ENCODE measurements around the gene GNPTAB. TPM values are rescaled to one million over a fixed set of nuclear protein-coding genes. Genes with fewer than 3 reads are reported as not detected.
A peak's percentile ranks its signal among the peaks of the same experiment; 100 is the strongest.

Gene GNPTAB
- polyA plus RNA-seq, 1 donor, result 41.1 TPM

DNA sequence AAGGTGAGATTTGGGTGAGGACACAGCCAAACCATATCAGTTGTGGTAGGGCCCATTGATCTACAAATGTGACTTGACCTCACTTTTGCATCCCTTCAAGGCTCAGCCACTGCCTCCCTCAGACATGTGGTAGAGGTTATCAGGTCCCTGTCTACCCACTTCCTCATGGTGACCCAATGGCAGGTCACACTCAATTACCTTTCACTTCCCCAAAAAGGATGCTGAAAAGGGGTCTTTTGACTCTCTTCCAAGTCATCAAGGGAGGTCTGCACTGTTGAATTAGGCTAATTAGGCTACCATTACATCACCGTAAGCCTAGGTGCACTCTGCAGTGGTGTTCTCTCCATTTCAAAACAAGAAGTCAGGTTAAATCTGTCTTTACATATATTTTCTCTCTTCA, 24.0 kb upstream of the GNPTAB start:
- no peaks in the 10 kb centered on the region for H3K4me1 ChIP-seq (ENCODE audit: control insufficient read depth, insufficient read depth, low read length)
- H3K9me3 ChIP-seq (ENCODE audit: control insufficient read depth, low read depth, low read length), result no peaks in the 10 kb centered on the region
- no peak overlapping the region for H3K4me3 ChIP-seq (ENCODE audit: low read length)
- 100% methylated on average over 1 of the region's 1 CpG for WGBS (ENCODE audit: insufficient coverage, low lambda C conversion rate)
- DNase-seq, result no peak
- H3K27me3 ChIP-seq (ENCODE audit: control insufficient read depth, insufficient read depth, low read length), result no peaks in the 10 kb centered on the region
- H3K36me3 ChIP-seq (ENCODE audit: control insufficient read depth, insufficient read depth, low read length), result no peaks in the 10 kb centered on the region
- no peak overlapping the region for H3K27ac ChIP-seq (ENCODE audit: low read length)

DNA sequence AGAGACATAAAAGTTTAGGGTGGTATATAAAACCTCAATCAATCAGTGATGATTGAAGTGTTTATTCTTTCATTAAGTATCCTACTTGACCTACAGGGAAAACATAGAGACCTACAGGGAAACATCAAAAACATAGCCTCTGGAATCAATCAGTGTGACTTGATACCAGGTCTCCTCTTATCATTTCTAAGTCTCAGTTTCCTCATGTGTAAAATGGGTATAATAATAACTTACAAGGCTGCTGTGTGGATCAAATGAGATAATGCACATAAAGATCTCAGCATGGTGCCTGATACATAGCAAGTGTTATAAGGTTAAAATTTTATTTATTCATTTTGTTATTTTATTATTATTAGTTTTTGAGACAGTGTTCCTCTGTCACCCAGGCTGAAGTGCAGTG, 22.2 kb upstream of the GNPTAB start:
- H3K4me1 ChIP-seq (ENCODE audit: control insufficient read depth, insufficient read depth, low read length), result no peaks in the 10 kb centered on the region
- H3K4me3 ChIP-seq (ENCODE audit: low read length), result no peak overlapping the region
- no peak for DNase-seq

DNA sequence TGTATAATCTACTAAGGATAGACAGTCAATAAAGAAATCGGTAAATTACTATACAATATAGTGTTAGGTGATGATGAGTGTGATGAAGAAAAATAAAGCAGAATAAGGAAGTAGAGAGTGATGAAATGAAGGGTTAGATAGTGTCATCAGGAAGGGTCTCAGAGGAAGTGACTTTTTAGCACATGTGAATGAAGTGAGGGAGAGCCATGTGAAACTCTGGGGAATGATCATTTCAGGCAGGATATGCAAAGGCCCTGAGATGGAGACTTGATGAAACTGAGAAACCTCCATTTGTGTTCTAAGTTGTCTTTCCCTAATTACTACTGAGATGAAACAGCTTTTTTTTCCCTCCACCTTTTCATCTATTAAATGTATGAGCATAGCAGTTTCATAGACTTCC, 19.4 kb upstream of the GNPTAB start:
- DNase-seq, result no peak
- 90% methylated on average over 1 of the region's 1 CpG for WGBS (ENCODE audit: insufficient coverage, low lambda C conversion rate)
- Histone ChIP-seq H3K27ac (ENCODE audit: low read length) (no peak overlapping the region), H3K9me3 (ENCODE audit: control insufficient read depth, low read depth, low read length) (no peaks in the 10 kb centered on the region), H3K36me3 (ENCODE audit: control insufficient read depth, insufficient read depth, low read length) (no peaks in the 10 kb centered on the region), H3K4me3 (ENCODE audit: low read length) (no peak overlapping the region), H3K27me3 (ENCODE audit: control insufficient read depth, insufficient read depth, low read length) (no peaks in the 10 kb centered on the region), H3K4me1 (ENCODE audit: control insufficient read depth, insufficient read depth, low read length) (no peaks in the 10 kb centered on the region)

More for the DNA sequence above, 22.2 kb upstream of the GNPTAB start:
- H3K36me3 ChIP-seq (ENCODE audit: control insufficient read depth, insufficient read depth, low read length), result no peaks in the 10 kb centered on the region
- H3K27me3 ChIP-seq (ENCODE audit: control insufficient read depth, insufficient read depth, low read length), result no peaks in the 10 kb centered on the region
- H3K9me3 ChIP-seq (ENCODE audit: control insufficient read depth, low read depth, low read length), result no peaks in the 10 kb centered on the region
- H3K27ac ChIP-seq (ENCODE audit: low read length), result no peak overlapping the region

- Histone ChIP-seq H3K27ac (ENCODE audit: low read length) (no peak overlapping the region), H3K27me3 (ENCODE audit: control insufficient read depth, insufficient read depth, low read length) (no peaks in the 10 kb centered on the region), H3K4me3 (ENCODE audit: low read length) (no peak overlapping the region), H3K36me3 (ENCODE audit: control insufficient read depth, insufficient read depth, low read length) (no peaks in the 10 kb centered on the region), H3K9me3 (ENCODE audit: control insufficient read depth, low read depth, low read length) (no peaks in the 10 kb centered on the region), H3K4me1 (ENCODE audit: control insufficient read depth, insufficient read depth, low read length) (no peaks in the 10 kb centered on the region)
- no peak for DNase-seq
- WGBS (ENCODE audit: insufficient coverage, low lambda C conversion rate), result no CpG with 5 or more reads among the region's 5 CpGs
These were observed 16.6 kb upstream of the GNPTAB start for GRCh38 chr12:101847325-101847724.

GRCh38 chr12:101845137-101845711, 14.5 kb upstream of the GNPTAB start:
- H3K27me3 ChIP-seq (ENCODE audit: control insufficient read depth, insufficient read depth, low read length), result no peaks in the 10 kb centered on the region
- WGBS (ENCODE audit: insufficient coverage, low lambda C conversion rate), result 100% methylated on average over 1 of the region's 5 CpGs
- no peaks in the 10 kb centered on the region for H3K9me3 ChIP-seq (ENCODE audit: control insufficient read depth, low read depth, low read length)
- H3K36me3 ChIP-seq (ENCODE audit: control insufficient read depth, insufficient read depth, low read length), result no peaks in the 10 kb centered on the region
- DNase-seq, result no peak
- H3K27ac ChIP-seq (ENCODE audit: low read length), result no peak overlapping the region
- H3K4me1 ChIP-seq (ENCODE audit: control insufficient read depth, insufficient read depth, low read length), result no peaks in the 10 kb centered on the region
- H3K4me3 ChIP-seq (ENCODE audit: low read length), result no peak overlapping the region

GRCh38 chr12:101841069-101841468, 10.3 kb upstream of the GNPTAB start:
- DNase-seq, result no peak
- WGBS (ENCODE audit: insufficient coverage, low lambda C conversion rate), result 97% methylated on average over 2 of the region's 4 CpGs

GRCh38 chr12:101839324-101840283, 8.8 kb upstream of the GNPTAB start:
- peak; percentile 35 to 42 for DNase-seq

More at GRCh38 chr12:101841069-101841468, 10.3 kb upstream of the GNPTAB start:
- H3K36me3 ChIP-seq (ENCODE audit: control insufficient read depth, insufficient read depth, low read length), result no peaks in the 10 kb centered on the region
- H3K4me1 ChIP-seq (ENCODE audit: control insufficient read depth, insufficient read depth, low read length), result no peaks in the 10 kb centered on the region
- H3K4me3 ChIP-seq (ENCODE audit: low read length), result no peak overlapping the region
- H3K9me3 ChIP-seq (ENCODE audit: control insufficient read depth, low read depth, low read length), result no peaks in the 10 kb centered on the region
- no peak overlapping the region for H3K27ac ChIP-seq (ENCODE audit: low read length)
- H3K27me3 ChIP-seq (ENCODE audit: control insufficient read depth, insufficient read depth, low read length), result no peaks in the 10 kb centered on the region

GRCh38 chr12:101838628-101839323, 8.0 kb upstream of the GNPTAB start:
- no CpG with 5 or more reads among the region's 3 CpGs for WGBS (ENCODE audit: insufficient coverage, low lambda C conversion rate)
- Histone ChIP-seq H3K4me3 (ENCODE audit: low read length) (no peak overlapping the region), H3K36me3 (ENCODE audit: control insufficient read depth, insufficient read depth, low read length) (no peaks in the 10 kb centered on the region), H3K27me3 (ENCODE audit: control insufficient read depth, insufficient read depth, low read length) (no peaks in the 10 kb centered on the region), H3K27ac (ENCODE audit: low read length) (no peak overlapping the region), H3K4me1 (ENCODE audit: control insufficient read depth, insufficient read depth, low read length) (no peaks in the 10 kb centered on the region), H3K9me3 (ENCODE audit: control insufficient read depth, low read depth, low read length) (no peaks in the 10 kb centered on the region)
- no peak for DNase-seq

More at GRCh38 chr12:101839324-101840283, 8.8 kb upstream of the GNPTAB start:
- Histone ChIP-seq H3K4me3 (ENCODE audit: low read length) (no peak overlapping the region), H3K27me3 (ENCODE audit: control insufficient read depth, insufficient read depth, low read length) (no peaks in the 10 kb centered on the region), H3K27ac (ENCODE audit: low read length) (no peak overlapping the region), H3K4me1 (ENCODE audit: control insufficient read depth, insufficient read depth, low read length) (no peaks in the 10 kb centered on the region), H3K9me3 (ENCODE audit: control insufficient read depth, low read depth, low read length) (no peaks in the 10 kb centered on the region), H3K36me3 (ENCODE audit: control insufficient read depth, insufficient read depth, low read length) (no peaks in the 10 kb centered on the region)
- WGBS (ENCODE audit: insufficient coverage, low lambda C conversion rate), result 100% methylated on average over 1 of the region's 6 CpGs

DNA sequence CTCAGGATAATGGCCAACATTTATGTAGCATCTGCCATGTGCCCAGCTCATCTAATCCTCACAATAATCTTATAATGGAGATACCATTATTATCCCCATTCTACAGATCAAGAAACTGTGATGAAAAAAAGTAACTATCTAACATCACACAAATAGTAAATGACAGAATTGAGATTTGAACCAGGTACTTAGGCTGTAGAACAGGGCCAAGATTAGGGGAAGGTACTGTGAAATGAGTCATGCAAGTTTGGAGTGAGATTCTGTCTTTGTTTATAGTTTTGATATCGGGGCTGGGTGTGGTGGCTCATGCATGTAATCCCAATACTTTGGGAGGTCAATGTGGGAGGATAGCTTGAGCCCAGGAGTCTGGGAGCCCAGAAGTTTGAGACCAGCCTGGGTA, 1.3 kb upstream of the GNPTAB start:
- peaks cover 4% of the 10 kb centered on the region for H3K4me1 ChIP-seq (ENCODE audit: control insufficient read depth, insufficient read depth, low read length)
- no peaks in the 10 kb centered on the region for H3K9me3 ChIP-seq (ENCODE audit: control insufficient read depth, low read depth, low read length)
- H3K27ac ChIP-seq (ENCODE audit: low read length), result no peak overlapping the region
- no peaks in the 10 kb centered on the region for H3K36me3 ChIP-seq (ENCODE audit: control insufficient read depth, insufficient read depth, low read length)
- no peaks in the 10 kb centered on the region for H3K27me3 ChIP-seq (ENCODE audit: control insufficient read depth, insufficient read depth, low read length)
- WGBS (ENCODE audit: insufficient coverage, low lambda C conversion rate), result no CpG with 5 or more reads among the region's 1 CpG
- DNase-seq, result no peak
- no peak overlapping the region for H3K4me3 ChIP-seq (ENCODE audit: low read length)

DNA sequence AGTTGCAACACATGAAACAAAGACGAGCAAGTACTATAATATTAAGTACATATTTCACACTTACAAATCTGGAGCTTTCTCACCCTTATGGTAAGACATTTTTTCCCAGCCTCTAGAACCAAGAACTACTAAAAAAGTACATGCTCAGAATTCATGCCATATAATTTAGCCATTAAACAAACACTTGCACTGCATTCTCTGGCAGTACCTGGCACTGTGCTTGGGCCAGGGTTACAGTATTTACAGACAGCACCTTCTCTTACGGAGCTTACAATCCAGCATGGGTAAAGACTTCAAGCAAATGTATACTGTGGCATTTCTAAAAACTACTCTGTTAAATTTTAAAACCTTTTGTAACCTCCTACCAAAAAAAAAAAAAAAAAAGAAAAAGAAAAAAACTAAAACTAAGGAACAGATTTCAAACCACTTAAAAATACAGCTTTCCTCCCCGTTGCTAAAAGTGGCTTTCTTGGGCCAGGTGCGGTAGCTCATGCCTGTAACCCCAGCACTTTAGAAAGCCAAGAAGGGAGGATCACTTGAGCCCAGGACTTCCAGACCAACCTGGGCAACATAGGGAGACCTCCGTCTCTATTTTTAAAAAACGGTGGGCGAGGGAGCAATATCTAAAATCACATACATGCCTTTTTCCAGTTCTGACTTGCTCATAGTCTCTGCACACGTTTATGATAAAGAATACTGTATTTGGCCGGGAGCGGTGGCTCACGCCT, 956 bp downstream of the GNPTAB start:
- H3K4me3 ChIP-seq (ENCODE audit: low read length), result peak overlapping the region; percentile 95
- H3K36me3 ChIP-seq (ENCODE audit: control insufficient read depth, insufficient read depth, low read length), result no peaks in the 10 kb centered on the region
- H3K27ac ChIP-seq (ENCODE audit: low read length), result peak overlapping the region; percentile 73
- WGBS (ENCODE audit: insufficient coverage, low lambda C conversion rate), result no CpG with 5 or more reads among the region's 11 CpGs
- peak in 1 of 2 donors; percentile 54 for DNase-seq
- no peaks in the 10 kb centered on the region for H3K9me3 ChIP-seq (ENCODE audit: control insufficient read depth, low read depth, low read length)
- H3K27me3 ChIP-seq (ENCODE audit: control insufficient read depth, insufficient read depth, low read length), result no peaks in the 10 kb centered on the region
- peaks cover 4% of the 10 kb centered on the region for H3K4me1 ChIP-seq (ENCODE audit: control insufficient read depth, insufficient read depth, low read length)

Data from large intestine (tissue), 3 donors.